GM19239 (cell line): Measurements from ENCODE around the gene HNRNPUL2.

ENCODE experiments used
- DNase-seq: peaks from one replicate; pipeline ENCODE4 v3.0.0; 2011; ENCODE audit warnings: low spot score; ENCODE audit not compliant: insufficient read length
- FAIRE-seq: peaks from 2 replicates; lab custom pipeline; 2011; peaks lifted over from hg19 to GRCh38; lab: Jason Lieb, UNC

HNRNPUL2 gene

GRCh38 chr11:62728171-62728988, 1.1 kb upstream of the HNRNPUL2 start, which contains the start of gene TTC9C:
TTC9C (plus strand) TSS chr11:62728486; CDS start chr11:62728849, 363 bp downstream.
- peak; percentile 80 for FAIRE-seq

DNA sequence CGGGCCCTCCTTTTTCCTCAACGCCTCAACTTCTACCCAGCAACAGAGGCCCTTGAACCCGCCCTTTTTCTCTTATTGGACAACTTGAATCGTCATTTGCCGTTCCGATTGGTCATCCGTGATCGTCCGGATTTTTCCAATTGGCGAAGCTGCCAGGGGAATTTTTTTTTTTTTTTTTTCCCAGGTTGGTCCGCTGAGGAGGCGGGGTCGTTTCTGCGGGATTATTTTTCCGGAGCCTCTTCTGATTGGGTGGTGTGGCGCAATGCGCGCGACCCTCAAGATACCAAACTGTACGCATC, 564 bp upstream of the HNRNPUL2 start:
- DNase-seq (peak; percentile 38), FAIRE-seq (peak; percentile 91)

More at GRCh38 chr11:62728171-62728988, 1.1 kb upstream of the HNRNPUL2 start, which contains the start of gene TTC9C:
- peak; percentile 48 for DNase-seq

GRCh38 chr11:62726915-62727164, 417 bp downstream of the HNRNPUL2 start:
- FAIRE-seq (no peak), DNase-seq (no peak)

GRCh38 chr11:62726156-62726914, 922 bp downstream of the HNRNPUL2 start:
- DNase-seq: no peak

GRCh38 chr11:62725646-62726045, 1.6 kb downstream of the HNRNPUL2 start:
- FAIRE-seq (no peak), DNase-seq (no peak)

More at GRCh38 chr11:62726156-62726914, 922 bp downstream of the HNRNPUL2 start:
- no peak for FAIRE-seq

DNA sequence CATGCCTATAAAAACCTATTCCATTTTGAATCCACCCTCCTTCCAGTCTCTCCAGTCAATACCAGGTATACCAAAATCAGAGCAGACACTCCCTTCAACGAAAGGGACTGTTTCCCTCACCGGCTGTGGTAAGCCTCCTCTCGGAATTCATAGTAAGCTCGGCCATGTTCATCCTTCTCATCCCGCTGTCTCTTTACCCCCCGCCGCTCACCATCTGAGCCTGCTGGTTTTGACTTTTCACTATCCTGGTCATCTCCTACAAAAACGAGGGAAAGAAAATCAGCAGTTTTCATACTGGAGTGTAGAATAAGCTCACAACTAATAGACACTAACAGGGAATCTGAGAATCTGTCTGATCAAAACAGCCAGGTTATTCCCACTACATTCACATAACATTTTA, 3.1 kb downstream of the HNRNPUL2 start:
- FAIRE-seq: no peak
- DNase-seq: no peak

- FAIRE-seq (no peak), DNase-seq (no peak)
Observed at GRCh38 chr11:62721994-62722393, 5.3 kb downstream of the HNRNPUL2 start.

- FAIRE-seq: no peak
Observed at GRCh38 chr11:62719302-62719978, 7.8 kb downstream of the HNRNPUL2 start.

GRCh38 chr11:62716816-62717215, 10.4 kb downstream of the HNRNPUL2 start:
- FAIRE-seq (no peak), DNase-seq (no peak)

More at GRCh38 chr11:62719302-62719978, 7.8 kb downstream of the HNRNPUL2 start:
- no peak for DNase-seq

GRCh38 chr11:62716206-62716605, 11.1 kb downstream of the HNRNPUL2 start:
- no peak for FAIRE-seq

DNA sequence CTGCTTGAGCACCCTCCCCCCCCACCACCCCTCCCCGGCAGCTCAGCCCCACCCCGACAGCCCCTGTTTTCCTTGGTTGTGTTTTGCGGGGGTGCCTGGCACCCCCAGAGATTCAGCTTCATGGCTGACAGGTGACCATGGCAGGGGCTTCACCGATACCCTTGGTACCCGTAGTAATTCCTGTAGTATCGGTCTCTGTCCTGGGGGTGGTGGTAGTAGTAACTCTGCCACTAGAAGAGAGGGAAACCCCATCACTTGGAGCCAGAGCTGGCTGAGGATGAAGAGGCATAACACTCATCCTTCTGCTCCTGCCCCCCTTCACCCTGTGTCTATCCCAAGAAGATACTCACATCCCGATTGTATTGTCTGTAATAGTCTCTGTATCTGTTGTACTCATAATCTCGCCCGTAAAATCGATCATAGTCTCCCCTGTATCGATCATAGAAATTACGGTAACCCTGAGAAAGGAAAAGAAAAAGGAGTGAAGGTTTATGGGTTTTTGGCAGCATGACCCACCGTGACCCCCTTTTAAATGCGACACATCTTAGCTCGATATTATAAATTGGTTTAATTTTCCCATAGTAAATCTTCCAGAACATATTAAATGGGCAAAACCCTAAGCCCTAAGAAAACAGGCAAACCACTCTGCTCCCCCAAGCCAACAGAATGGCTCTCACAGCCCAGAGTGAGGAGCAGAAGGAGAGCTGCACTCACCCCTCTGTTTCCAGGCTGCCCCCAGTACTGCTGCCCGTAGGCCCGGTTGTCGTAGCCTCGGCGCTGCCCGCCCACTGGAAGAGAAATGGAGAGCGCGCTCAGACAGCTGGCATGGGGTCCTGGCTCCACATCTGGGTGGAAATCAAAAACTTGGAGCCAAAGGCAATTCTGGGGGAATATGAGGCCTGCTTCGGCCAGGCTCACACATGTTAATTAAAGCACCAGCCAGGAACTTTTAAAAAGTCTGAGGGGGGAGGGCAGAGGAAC, 11.8 kb downstream of the HNRNPUL2 start:
- FAIRE-seq (no peak), DNase-seq (no peak)

More at GRCh38 chr11:62716206-62716605, 11.1 kb downstream of the HNRNPUL2 start:
- no peak for DNase-seq

DNA sequence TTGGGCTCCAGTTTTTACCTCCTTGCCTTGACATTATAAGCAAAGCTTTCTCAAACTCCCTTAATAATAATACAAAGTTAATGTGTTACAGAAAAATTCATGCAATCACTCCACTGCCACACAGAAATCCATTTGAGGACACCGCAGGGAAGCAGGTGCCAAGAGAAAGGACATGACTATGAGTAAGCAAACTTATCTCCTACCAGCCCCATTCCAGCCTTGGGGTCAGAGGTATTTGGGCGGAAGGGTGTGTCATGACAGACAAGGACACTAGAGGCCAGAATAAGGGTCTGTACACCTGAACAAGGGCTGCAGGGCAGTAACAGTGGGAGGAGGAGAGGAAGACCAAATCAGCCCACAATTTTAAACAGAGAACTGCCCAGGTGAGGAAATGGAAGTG, 13.9 kb downstream of the HNRNPUL2 start:
- DNase-seq (no peak), FAIRE-seq (no peak)

DNA sequence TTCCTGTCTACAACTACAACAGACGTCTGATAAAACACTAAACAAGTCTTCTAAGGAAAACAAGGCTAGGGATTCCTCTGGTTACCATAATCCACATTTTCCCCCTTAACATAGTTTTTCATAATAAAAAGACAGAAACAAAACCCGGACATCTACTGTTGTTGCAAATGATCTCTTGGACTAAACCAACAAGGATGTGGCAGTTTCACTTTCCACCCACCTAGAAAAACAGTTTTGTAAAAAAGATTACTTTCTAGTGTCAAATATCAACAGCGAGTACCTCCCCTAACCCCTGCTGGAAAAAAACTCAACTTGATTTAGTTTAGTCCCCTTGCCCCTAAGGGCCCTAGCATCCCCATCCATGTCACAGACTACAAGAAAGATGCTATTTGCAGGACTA, 14.4 kb downstream of the HNRNPUL2 start:
- DNase-seq: no peak
- peak; percentile 14 for FAIRE-seq

DNA sequence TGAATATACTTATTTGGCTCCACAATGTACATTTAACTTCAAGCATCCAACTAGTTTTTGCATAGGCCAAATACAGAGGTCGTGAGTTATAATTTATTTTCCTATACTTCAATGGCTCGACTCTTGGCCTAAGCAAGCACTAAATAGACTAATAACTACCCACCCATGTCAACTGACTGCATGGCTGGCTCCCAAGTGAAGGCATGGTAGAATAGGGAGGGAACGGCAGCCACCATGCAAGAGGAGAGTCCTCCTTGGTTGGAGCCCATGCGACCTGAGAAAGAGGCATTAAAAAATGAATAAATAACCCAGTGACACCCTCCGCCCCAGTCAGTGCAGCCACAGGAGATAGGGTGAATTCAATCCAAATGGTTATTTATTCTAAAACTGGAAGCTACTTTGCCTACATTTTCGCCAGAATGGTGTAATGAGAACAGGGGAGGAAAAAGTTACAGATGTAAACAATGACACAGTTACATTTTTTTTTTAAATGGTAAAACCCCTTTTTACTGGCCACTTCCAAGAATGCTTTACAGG, 14.9 kb downstream of the HNRNPUL2 start:
- DNase-seq (no peak), FAIRE-seq (no peak)

- FAIRE-seq (no peak), DNase-seq (no peak)
Observed at GRCh38 chr11:62710001-62710345, 17.3 kb downstream of the HNRNPUL2 start.

DNA sequence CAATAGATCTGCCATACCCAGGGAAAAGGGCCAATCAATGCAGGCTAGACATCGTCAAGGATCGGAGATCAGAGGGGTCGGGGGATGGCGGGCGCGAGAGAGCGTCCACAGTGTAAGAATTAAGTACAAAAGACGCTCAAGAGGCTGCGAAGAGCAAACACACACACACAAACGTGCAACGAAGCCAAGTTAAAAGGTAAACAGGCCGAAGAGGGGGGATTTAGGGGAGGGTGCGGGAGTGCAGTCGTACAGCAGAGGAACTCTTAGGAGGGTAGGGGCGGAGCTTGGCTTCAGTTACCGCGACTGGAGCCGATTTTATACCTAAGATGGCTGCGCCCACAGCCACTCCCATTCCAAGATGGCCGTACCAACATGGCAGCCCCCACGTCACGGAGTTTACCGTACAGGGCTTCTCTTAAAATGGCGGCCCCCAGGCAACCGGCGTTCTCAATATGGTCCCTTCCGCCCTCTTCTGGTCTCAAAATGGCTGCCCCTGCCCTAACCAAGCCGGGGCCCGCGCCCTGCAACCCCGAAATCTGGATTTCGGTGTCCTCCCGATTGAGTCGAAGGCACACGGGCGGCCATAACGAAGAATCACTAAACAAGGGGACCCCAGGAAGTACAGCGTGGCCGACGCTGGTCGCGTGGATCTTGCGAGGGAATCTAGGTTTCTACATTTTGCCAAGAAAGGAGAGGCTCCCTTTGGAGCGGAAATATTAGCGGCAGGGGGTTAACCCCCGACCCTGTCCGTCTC, 17.8 kb downstream of the HNRNPUL2 start:
- DNase-seq (peak; percentile 77), FAIRE-seq (peak; percentile 91)

GRCh38 chr11:62708793-62709192, 18.5 kb downstream of the HNRNPUL2 start:
- no peak for FAIRE-seq
- no peak for DNase-seq

GRCh38 chr11:62708392-62708791, 18.9 kb downstream of the HNRNPUL2 start:
- DNase-seq (no peak), FAIRE-seq (no peak)

DNA sequence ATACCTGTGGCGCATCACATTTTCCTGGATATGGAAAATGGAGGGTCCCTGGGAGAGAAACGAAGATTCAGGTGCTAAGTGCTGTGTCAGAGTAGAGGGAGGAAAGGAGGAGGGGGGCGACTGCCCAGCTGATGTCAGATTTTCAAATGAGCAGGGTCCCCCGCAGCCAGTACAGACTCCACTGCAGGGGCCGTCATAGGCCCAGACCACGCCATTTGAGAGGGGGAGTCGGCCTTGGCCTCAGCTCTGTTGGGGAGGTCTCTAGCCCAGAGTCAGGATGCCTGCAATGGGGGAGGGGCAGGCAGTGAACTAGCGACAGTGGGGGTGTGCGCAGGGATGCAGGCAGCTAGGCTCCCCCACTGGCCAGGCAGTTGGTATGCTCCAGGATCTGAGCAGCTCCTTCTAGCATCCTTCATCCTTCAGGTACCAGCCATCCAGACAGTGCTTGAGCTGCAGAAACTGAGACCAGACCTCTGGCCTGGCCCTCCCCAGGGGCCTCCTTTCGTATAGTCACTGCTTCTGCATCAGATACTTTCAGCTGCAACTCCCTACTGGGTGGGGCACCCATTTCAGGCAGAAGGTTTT, 19.9 kb downstream of the HNRNPUL2 start, which contains the start of the genes BSCL2 and GNG3:
TSS of gene BSCL2 (minus strand) at position 148 of the 585 bp plus-strand sequence. CDS start 229 bp downstream, outside the sequence.
TSS of gene GNG3 (plus strand) at position 400 of the 585 bp plus-strand sequence. CDS start 620 bp downstream, outside the sequence.
- DNase-seq (no peak), FAIRE-seq (no peak)
